PC-9 (cell line): Measurements from ENCODE around the gene GCSAML. TPM values are rescaled to one million over a fixed set of nuclear protein-coding genes. Genes with fewer than 3 reads are reported as not detected.

Source experiments
- BruUV-seq: library from RNA; stranded (reverse); fragments of 400-500 nt; replicated peaks from 2 replicates; lab custom pipeline; 2021; lab: Mats Ljungman, UMichigan
- CTCF ChIA-PET: fragments of 300-600 bp; sonication (Branson Sonifier 250); formaldehyde crosslinking; loops from one replicate; lab custom pipeline; 2022; ENCODE audit warnings: antibody characterized with exemption; lab: Charles Lee
- POLR2A ChIA-PET: fragments of 300-600 bp; sonication (Branson Sonifier 250); formaldehyde crosslinking; loops from one replicate; lab custom pipeline; 2022; ENCODE audit warnings: antibody characterized with exemption; ENCODE audit not compliant: unreplicated experiment; lab: Charles Lee
- DNase-seq, 2 experiments: peaks; one replicate each; pipeline versions ENCODE4 v3.0.0 to v3.0.0-alpha.2; 2015 to 2022; ENCODE audit warnings: mixed read lengths in 1 of 2
- H2AFZ ChIP-seq: fragments of 200-600 bp; sonication (generic); 2 replicates; pipeline ENCODE4 v1.8.1; 2017; ENCODE audit warnings: antibody characterized with exemption
- H3F3A ChIP-seq: fragments of 200-600 bp; sonication (generic); 2 replicates; pipeline ENCODE4 v1.8.1; 2017; ENCODE audit warnings: antibody characterized with exemption, mild to moderate bottlenecking, low read depth; ENCODE audit not compliant: insufficient read depth
- H3K27ac ChIP-seq: fragments of 200-600 bp; sonication (generic); 2 replicates; pipeline ENCODE4 v1.6.1; 2016; ENCODE audit warnings: mixed run types
- H3K27me3 ChIP-seq: fragments of 200-600 bp; sonication (generic); 2 replicates; pipeline ENCODE4 v1.6.1; 2016; ENCODE audit warnings: low read depth, mixed run types; ENCODE audit not compliant: insufficient read depth
- H3K36me3 ChIP-seq: fragments of 200-600 bp; sonication (generic); 2 replicates; pipeline ENCODE4 v1.6.1; 2016; ENCODE audit warnings: low read depth, mixed run types
- H3K4me1 ChIP-seq: fragments of 200-600 bp; sonication (generic); replicated peaks from 2 replicates; pipeline ENCODE4 v1.6.1; 2016; ENCODE audit warnings: mixed run types; ENCODE audit not compliant: insufficient read depth
- H3K4me2 ChIP-seq: fragments of 200-600 bp; sonication (generic); 2 replicates; pipeline ENCODE4 v1.6.1; 2017; ENCODE audit warnings: mixed run types
- H3K4me3 ChIP-seq: fragments of 200-600 bp; sonication (generic); 2 replicates; pipeline ENCODE4 v1.6.1; 2016; ENCODE audit warnings: mixed run types
- H3K79me2 ChIP-seq: fragments of 200-600 bp; sonication (generic); 2 replicates; pipeline ENCODE4 v1.6.1; 2017; ENCODE audit warnings: low read depth, mixed run types
- H3K9me2 ChIP-seq: fragments of 200-600 bp; sonication (generic); 2 replicates; pipeline ENCODE4 v1.8.1; 2017; ENCODE audit warnings: mild to moderate bottlenecking; ENCODE audit not compliant: insufficient read depth
- H3K9me3 ChIP-seq: fragments of 200-600 bp; sonication (generic); 2 replicates; pipeline ENCODE4 v1.8.1; 2016; ENCODE audit warnings: low read depth; ENCODE audit not compliant: insufficient read depth
- H4K20me1 ChIP-seq: fragments of 200-600 bp; sonication (generic); 2 replicates; pipeline ENCODE4 v1.8.1; 2017; ENCODE audit not compliant: insufficient read depth
- EZH2 ChIP-seq: fragments of 200-600 bp; sonication (generic); IDR thresholded peaks from 2 replicates; pipeline ENCODE4 v1.8.0; 2017; ENCODE audit warnings: antibody characterized with exemption, low read depth
- intact Hi-C: fragments of 100-400 bp; cut with micrococcal nuclease; formaldehyde crosslinking; loops from one replicate; pipeline ENCODE4 v1.10.0; 2022; ENCODE audit not compliant: unreplicated experiment
- total RNA-seq: library from RNA; stranded (reverse); gene quantifications from 2 replicates; pipeline ENCODE4 v1.2.3, GENCODE V29; 2021
- TF ChIP-seq, protein P1 (sequence below): fragments of 200-600 bp; sonication (generic); conservative IDR thresholded peaks from 2 replicates; pipeline ENCODE4 v1.6.1; 2017; ENCODE audit warnings: mixed run types, antibody characterized with exemption, mild to moderate bottlenecking, moderate library complexity

The GCSAML gene
- total RNA-seq, 1 experiment from 2014 or later: not detected

DNA sequence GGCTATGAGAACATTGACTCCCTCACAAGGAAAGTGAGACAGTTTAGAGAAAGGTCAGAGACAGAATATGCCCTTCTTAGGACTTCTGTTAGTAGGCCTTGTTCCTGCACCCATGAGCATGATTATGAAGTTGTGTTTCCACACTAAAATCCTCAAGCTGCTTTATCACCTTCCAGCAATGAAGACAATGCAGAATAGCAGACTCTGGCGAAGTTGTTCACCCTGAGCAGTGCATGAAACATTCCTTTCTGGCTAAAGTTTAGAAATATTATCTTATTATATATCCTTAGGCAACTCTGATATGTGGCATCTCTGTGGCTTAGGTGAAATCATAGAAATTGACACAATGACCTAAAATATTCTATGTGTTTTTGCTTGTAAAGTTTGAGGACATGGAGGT is 25.3 kb downstream of the GCSAML start:
- no peaks in the 10 kb centered on the region for H4K20me1 ChIP-seq
- no peak overlapping the region for H3K4me3 ChIP-seq
- no peaks in the 10 kb centered on the region for H3F3A ChIP-seq
- H3K4me2 ChIP-seq: no peak overlapping the region
- POLR2A ChIA-PET: no interaction called here
- no peaks in the 10 kb centered on the region for H3K9me3 ChIP-seq
- intact Hi-C loops: no loop called here
- no peaks in the 10 kb centered on the region for H3K27me3 ChIP-seq
- no peaks in the 10 kb centered on the region for H3K36me3 ChIP-seq
- no peak for DNase-seq
- no peak overlapping the region for H3K27ac ChIP-seq
- H3K9me2 ChIP-seq: no peaks in the 10 kb centered on the region
- no peaks in the 10 kb centered on the region for H3K79me2 ChIP-seq
- no peak overlapping the region for H2AFZ ChIP-seq
- no peaks in the 10 kb centered on the region for H3K4me1 ChIP-seq
- CTCF ChIA-PET: no interaction called here
- TF ChIP-seq, protein P1, sequence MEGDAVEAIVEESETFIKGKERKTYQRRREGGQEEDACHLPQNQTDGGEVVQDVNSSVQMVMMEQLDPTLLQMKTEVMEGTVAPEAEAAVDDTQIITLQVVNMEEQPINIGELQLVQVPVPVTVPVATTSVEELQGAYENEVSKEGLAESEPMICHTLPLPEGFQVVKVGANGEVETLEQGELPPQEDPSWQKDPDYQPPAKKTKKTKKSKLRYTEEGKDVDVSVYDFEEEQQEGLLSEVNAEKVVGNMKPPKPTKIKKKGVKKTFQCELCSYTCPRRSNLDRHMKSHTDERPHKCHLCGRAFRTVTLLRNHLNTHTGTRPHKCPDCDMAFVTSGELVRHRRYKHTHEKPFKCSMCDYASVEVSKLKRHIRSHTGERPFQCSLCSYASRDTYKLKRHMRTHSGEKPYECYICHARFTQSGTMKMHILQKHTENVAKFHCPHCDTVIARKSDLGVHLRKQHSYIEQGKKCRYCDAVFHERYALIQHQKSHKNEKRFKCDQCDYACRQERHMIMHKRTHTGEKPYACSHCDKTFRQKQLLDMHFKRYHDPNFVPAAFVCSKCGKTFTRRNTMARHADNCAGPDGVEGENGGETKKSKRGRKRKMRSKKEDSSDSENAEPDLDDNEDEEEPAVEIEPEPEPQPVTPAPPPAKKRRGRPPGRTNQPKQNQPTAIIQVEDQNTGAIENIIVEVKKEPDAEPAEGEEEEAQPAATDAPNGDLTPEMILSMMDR: no peak
- no peak for TF ChIP-seq EZH2
- no TSS peak for BruUV-seq

DNA sequence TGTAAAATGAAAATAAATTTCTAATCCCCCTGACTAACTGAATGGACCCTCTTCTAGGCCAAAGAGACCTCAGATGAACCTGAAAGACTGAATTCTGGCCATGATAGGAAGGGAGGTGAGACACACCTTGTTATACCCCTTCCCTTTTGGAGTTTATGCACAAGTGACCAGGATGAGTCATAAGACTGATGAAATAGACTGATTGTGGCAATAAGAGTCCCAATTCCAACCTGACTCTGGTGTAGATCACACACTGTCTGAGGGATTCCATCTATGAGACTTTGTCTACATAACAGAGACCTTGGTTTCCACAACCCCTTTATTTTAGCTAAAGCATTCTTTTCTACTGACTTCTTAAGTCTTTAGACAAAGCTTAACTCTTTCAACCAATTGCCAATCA is 25.7 kb downstream of the GCSAML start:
- BruUV-seq: no TSS peak
- no peaks in the 10 kb centered on the region for H3K79me2 ChIP-seq
- ChIA-PET CTCF (no interaction called here), POLR2A (no interaction called here)
- H3K4me1 ChIP-seq: no peaks in the 10 kb centered on the region
- no peaks in the 10 kb centered on the region for H3K36me3 ChIP-seq
- H4K20me1 ChIP-seq: no peaks in the 10 kb centered on the region
- no peaks in the 10 kb centered on the region for H3K27me3 ChIP-seq
- no peak overlapping the region for H3K27ac ChIP-seq
- no peak overlapping the region for H3K4me3 ChIP-seq
- H3K9me3 ChIP-seq: no peaks in the 10 kb centered on the region
- H2AFZ ChIP-seq: no peak overlapping the region
- TF ChIP-seq, protein P1: no peak
- TF ChIP-seq EZH2: no peak
- H3F3A ChIP-seq: no peaks in the 10 kb centered on the region
- no peak for DNase-seq
- intact Hi-C loops: loop anchor here (5.0 kb wide), 1 partner anchor 182 kb away; no protein-coding TSS in a partner anchor
- no peaks in the 10 kb centered on the region for H3K9me2 ChIP-seq
- no peak overlapping the region for H3K4me2 ChIP-seq

DNA sequence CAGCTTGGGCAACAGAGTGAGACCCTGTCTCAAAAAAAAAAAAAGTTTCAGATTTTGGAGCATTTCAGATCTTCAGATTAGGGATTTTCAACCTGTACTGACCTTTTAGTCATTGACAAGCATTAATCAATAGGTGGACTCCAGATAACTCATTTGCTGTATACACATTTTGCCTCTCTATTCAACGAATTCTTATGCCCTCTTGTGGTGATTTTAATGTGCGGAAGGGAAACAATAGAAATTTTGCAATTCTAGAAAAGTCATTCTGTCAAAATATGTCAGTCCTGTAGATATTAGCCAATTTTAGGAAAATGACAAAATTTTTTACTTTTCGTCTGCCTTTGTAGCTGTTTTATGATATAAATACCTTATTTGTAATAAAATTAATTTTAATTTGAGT is 27.6 kb downstream of the GCSAML start:
- no peaks in the 10 kb centered on the region for H3K36me3 ChIP-seq
- H3K4me1 ChIP-seq: no peaks in the 10 kb centered on the region
- H3K27ac ChIP-seq: no peak overlapping the region
- no peaks in the 10 kb centered on the region for H3K9me3 ChIP-seq
- no peak overlapping the region for H3K4me3 ChIP-seq
- CTCF ChIA-PET: no interaction called here
- H4K20me1 ChIP-seq: no peaks in the 10 kb centered on the region
- POLR2A ChIA-PET: no interaction called here
- no peaks in the 10 kb centered on the region for H3K9me2 ChIP-seq
- H3K79me2 ChIP-seq: no peaks in the 10 kb centered on the region
- no peaks in the 10 kb centered on the region for H3K27me3 ChIP-seq
- intact Hi-C loops: loop anchor here (1.0 to 5.0 kb wide), 2 partner anchors 184 to 204 kb away; no protein-coding TSS in a partner anchor
- no peaks in the 10 kb centered on the region for H3F3A ChIP-seq
- no peak overlapping the region for H2AFZ ChIP-seq
- BruUV-seq: no TSS peak
- TF ChIP-seq EZH2: no peak
- TF ChIP-seq, protein P1: peak; percentile 50
- DNase-seq: no peak
- H3K4me2 ChIP-seq: no peak overlapping the region
